CD1c-positive myeloid dendritic cell (primary cell): ENCODE data around the gene LRP8.

Source experiments
- DNase-seq: peaks from one replicate; pipeline ENCODE4 v3.0.0-alpha.2; 2016; ENCODE audit errors: extremely low spot score

LRP8 gene

DNA sequence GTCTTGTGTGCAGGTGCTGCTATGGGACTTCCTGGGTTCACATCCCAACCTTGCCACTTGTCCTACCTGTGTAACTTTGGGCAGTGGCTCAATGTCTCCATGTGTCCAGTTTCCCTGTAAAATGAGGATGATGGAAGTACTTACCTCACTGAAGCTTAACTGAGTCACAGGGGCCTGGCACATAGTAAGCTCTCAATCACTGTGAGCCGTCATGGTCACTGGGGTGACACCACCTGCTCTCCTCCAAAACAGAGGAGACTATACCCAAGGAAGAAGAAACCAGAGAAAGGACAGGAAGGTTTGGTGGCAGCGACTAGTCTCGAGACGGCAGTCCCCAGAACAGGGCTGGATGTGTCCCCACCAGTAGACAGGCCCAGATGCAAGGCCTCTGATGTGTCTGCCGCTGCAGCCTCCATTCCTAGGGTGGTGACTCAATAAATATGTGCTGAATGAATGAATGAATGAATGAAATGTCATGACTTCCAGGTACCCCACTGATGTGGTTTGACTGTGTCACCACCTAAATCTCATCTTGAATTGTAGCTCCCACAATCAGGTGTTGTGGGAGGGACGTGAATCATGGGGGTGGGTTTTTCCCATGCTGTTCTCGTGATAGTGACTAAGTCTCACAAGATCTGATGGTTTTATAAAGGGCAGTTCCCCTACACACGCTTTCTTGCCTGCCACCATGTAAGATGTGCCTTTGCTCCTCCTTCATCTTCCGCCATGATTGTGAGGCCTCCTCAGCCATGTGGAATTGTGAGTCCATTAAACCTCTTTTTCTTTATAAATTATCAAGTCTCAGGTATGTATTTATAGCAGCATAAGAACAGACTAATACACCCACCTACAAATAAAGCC is 13.0 kb upstream of the LRP8 start:
- no peak for DNase-seq

DNA sequence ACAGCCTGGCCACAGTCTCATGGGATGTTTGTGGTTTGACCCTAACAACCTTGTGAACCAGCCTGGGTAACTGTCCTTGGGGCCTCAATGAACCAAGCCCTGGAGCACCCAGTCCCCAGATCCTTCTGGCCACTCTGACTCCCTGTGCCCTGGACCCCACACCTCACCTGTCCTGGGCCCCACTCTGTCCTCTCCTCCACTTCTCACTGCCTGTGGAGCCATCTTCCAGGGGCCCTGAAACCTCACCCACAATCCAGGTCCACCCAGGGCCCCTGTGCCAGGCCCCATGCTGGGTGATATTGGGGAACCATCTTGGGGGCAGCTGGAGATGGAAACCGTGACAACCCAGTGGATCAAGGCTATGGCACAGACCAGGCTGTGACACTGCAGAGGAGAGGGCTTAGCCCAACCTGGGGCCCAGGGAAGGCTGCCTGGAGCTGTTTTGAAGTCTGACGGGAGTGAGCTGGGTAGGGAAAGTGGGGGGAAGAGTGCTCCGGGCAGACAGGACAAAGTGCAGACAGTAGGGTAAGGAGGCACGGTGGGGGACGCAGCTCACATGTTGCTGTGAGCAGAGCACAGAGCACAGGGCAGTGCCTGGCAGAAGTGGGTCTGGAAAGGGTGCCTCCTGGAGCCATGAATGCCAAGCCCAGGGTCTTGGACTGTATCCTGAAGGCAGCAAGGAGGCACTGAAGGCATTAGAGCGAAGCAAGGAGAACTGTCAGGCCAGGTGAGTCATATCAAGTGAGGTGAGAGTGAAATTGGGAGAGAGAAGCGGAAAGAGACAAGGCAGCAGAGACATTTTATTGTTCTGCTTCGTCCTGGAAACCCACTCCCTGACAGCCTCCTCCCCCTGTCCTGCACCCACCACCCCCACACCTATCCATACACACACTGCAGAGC is 12.1 kb upstream of the LRP8 start:
- no peak for DNase-seq

DNA sequence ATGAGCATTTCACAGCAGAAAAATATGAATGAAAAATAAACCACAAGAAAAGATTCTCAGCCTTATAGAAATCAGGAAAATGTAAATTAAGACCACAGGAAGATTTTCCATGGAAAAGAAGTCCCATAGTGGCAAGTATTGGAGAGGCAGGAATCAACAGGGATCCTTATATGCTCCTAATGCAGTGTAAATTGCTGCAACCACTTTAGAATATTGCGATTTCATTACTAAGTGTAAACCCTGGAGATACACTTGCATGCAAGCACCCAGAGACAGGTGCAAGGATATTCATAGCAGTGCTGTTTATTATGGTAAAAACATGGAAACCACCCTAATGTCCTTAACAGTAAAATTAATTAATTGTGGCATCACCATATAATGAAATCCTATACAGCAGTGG is 10.6 kb upstream of the LRP8 start:
- no peak for DNase-seq

GRCh38 chr1:53337499-53337898 is 9.6 kb upstream of the LRP8 start:
- no peak for DNase-seq

DNA sequence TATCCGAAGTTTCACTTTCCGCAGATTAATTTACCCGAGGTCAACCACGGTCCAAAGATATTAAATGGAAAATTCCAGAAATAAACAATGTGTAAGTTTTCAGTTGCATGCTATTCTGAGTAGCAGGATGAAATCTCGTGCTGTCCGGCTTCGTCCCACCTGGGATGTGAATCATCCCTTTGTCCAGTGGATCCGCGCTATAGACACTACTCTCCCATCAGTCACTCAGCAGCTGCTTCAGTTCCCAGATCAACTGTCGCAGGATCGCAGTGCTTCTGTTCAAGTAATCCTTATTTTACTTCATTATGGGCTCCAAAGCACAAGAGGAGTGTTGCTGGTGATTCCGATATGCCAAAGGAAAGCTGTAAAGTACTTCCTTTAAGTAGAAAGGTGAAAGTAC is 8.3 kb upstream of the LRP8 start:
- no peak for DNase-seq

DNA sequence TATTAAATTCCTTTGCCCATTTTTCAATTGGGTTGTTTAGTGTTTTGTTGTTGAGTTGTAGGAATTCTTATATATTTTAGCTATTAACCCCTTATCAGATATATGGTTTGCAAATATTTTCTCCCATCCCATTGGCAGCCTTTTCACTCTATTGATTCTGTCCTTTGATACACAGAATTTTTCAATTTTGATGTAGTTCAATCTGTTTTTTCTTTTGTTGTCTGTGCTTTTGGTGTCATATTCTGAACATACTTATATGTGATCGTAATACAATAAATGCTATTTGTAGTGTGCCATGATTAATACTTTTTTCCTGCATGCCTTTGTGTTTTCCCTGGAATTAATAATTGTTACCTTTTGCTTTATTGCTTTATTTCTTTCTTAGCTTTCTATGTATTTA is 7.8 kb upstream of the LRP8 start:
- DNase-seq, result no peak

DNA sequence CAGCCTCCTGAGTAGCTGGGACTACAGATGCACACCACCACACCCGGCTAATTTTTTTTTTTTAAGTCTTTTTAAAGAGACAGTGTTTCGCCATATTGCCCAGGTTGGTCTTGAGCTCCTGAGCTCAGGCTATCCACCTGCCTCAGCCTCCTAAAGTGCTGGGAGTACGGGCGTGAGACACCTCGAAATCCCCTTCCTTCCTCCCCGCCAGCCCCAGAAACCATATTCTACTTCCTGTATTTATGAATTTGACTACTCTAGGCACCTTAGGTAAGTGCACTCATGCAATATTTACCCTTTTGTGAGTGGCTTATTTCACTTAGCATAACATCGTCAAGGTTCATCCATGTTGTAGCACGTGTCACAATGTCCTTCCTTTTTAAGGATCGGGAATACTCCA is 6.9 kb upstream of the LRP8 start:
- DNase-seq, result peak; percentile 6

DNA sequence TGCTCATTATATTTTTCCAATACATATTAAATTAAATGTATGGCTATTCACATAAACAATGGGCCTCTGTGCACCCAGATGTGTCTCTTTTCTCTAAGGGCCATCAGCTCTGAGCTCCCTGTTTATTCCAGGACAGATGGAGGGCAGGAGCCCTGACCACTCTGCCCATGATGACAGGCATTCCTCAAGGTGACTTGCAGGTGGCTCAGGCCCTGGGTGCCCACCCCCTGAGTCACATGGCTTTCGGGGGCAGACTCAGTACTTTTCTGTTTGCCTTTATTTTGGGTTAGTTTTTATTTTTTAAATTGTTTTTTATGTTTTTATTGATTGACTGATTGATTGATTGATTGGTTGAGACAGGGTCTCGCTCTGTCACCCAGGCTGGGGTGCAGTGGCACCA is 6.4 kb upstream of the LRP8 start:
- DNase-seq, result no peak

DNA sequence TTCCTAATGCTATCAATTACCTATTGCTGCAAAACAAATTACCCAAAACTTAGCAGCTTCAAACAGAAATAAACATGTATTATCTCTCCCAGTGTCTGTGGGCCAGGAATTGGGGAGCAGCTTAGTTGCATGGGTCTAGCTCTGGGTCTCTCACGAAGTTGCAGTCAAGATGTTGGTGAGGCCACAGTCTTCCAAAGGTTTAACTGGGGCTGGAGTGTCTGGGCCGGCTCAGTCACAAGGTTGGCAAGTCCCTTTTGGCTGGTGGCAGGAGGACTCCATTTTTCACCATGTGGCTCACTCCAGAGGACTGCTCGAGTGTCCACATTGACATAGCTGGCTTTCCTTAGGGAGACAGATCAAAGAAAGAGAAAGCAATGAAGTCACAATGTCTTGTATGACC is 5.0 kb upstream of the LRP8 start:
- DNase-seq, result no peak

- no peak for DNase-seq
Measured at GRCh38 chr1:53332186-53332564, 4.3 kb upstream of the LRP8 start.

GRCh38 chr1:53331446-53332185 is 3.7 kb upstream of the LRP8 start:
- no peak for DNase-seq

GRCh38 chr1:53330819-53331218 is 2.9 kb upstream of the LRP8 start:
- DNase-seq, result peak; percentile 67

DNA sequence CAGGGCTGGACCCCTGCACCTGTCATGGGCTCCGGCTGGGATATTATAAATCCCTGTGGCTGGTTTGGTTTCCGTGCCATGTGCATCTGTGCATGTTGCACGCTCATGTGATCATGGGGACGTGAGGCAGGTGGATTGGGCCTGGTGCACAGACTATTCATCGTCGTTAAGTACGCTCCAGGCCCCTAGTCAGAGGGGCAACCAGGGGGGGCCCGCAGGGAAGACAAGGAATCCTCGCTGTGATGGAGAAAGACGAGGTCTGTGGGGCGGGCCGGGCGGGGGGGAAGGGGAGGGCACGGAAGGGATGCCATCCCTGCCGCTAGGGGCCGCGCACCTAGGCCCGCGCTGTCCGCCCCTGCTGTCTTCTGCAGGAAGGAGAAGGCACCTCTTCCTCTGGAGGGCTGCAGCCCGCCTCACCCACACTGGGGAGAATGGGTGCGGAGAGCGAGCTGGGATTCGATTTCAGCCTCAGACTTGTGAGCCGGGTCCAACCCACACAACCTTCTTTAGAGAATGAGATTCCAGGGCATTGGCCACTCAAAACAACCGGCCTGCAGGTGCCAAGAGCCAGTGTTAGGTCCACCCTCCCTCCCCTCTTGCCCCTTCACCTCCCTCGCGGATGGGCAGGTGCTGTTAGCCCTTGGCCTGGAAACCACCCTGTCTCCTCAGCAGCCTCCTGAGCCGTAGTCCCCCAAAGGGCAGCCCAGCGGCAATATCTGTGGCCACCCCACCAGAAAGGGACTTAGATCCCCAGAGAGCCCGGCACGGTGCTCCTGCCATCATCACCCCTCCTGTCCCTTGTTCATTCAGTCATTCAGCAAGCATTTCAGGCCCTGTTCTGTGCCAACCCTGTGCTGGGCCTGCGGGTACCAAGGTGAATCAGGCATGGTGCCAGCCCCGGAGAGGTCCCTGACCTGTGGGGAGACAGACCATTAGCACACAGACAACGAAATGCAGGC is 950 bp upstream of the LRP8 start:
- no peak for DNase-seq

DNA sequence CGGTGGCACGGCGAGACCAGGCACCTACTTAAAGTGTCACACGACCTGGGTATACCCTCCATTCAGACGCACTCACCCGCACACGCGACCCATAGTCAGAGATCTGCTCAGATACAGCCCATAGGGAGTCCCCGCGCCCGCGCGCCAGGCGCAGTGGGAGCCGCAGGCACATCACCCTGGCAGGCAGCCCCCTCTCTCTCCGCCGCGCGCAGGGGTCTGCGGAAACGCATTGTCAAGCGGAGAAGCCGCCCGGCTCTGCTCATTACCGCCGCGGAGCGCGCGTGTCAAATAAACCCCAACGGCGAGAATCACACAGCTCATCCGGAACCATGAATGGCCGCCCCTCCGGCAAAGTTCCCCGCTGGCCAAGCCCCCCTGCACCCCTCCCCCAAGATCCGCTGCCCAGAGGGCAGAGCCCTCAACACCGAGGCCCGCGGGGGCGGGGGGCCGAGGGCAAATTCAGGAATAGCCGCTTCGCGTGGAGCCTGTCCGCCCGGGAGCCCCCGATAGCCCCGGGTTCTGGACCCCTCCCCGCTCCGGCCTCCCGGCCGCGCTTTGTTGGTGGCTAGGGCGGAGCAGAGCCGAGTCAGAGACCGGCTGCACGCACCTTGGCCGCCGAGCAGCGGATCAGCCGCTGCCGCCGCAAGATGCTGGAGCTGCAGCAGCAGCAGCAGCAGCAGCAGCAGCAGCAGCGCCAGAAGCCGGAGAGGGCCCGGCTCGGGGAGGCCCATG is 522 bp downstream of the LRP8 start:
- peak; percentile 37 for DNase-seq

GRCh38 chr1:53326598-53327181 is 1.2 kb downstream of the LRP8 start:
- DNase-seq, result no peak

GRCh38 chr1:53326088-53326597 is 1.7 kb downstream of the LRP8 start:
- DNase-seq, result peak; percentile 98

DNA sequence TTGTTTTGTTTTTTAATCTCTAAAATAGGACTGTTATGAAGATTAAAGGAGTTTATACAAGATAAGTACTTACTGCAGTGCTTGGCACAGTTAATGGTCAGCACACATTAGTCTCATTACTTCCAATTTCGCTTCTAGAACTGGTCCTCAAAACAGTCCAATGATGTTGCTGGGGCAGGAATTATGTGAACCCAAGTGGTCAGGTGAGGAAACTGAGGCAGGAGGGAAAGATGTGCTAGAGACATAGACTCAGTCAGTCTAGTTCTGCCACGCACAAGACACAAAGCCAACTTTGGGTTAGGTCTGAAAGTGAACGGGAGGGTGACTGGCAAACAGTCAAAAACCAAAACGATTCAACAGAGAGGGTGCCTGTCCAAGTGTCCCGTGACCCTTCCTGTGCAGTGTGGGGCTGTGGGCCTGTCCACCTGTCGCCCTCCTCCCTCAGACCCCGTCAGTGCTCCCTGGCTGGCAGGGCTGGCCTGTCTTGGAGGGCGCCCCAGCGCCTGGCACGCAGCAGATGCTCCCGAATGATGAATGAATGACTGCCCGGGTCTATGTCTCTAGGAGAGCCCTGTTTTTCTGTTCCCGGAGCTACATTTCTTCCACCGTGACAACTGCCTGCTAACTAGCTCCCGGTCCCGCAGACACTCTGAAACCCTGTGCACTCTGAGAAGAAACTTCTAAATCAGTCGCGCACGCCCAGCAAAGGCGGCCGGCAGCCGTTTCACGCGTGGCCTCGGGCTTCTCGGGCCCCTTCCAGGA is 2.4 kb downstream of the LRP8 start:
- no peak for DNase-seq

DNA sequence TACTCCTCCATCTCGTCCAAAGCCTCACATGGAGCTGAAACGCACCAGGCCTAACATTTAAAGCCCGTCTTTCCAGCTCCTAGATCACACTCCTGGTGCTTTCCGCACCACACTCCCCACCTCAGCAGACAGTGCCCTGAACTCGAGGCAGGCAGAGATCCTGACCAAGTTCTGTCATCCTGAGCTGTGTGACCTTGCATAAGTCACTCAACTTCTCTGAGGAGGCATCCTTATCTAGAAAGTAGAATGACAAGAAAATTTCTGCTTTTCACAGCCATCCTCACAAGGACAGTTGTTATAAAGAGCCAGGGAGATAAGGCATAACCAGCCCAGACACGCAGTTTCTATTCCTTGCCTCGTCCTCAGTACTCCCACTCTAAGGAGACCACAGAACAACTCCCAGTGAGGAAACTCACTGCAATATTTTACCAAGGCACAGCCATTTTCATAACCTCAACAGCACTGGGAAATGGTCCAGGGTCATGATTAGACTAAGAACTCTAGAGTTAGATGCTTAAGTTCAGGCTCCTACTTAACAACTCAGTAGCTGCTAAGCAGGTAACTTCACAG is 3.1 kb downstream of the LRP8 start:
- peak; percentile 28 for DNase-seq

GRCh38 chr1:53324321-53324720 is 3.5 kb downstream of the LRP8 start:
- no peak for DNase-seq
